Measurements from ENCODE around the gene CUL9. TPM values are rescaled to one million over a fixed set of nuclear protein-coding genes. Genes with fewer than 3 reads are reported as not detected.

The CUL9 gene
- total RNA-seq, 1 donor from 2014 or later, result 14.1 TPM

DNA sequence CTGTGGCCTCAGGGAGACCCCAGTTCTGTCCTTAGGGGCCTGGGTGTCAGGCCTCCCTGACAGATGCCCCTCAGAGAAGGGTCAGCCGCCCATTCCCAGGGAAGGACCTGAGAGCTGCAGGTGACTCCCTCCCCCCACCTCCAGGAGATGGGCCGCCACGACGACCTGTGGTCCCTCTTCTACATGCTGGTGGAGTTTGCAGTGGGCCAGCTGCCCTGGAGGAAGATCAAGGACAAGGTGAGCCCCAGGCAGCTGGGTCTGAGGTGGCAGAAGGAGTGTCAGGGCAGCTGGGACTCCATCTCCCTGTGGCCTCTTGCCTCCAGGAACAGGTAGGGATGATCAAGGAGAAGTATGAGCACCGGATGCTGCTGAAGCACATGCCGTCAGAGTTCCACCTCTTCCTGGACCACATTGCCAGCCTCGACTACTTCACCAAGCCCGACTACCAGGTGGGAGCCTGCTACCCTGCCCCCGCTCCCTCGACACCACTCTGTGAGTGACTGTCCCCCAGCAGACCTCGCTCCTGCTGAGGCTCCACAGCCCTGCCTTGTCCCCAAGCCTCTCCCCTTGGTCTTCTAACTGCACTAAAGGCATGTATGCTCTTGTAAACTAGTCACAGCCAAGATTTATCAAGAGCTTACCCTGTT is 73.5 kb downstream of the CUL9 start:
- Mint-ChIP-seq H3K27ac (no peak overlapping the region), H3K4me1 (peaks cover 20% of the 10 kb centered on the region), H3K4me3 (no peak overlapping the region), H3K27me3 (ENCODE audit: insufficient read depth, low read depth) (peaks cover 2% of the 10 kb centered on the region), H3K9me3 (no peaks in the 10 kb centered on the region), H3K36me3 (no peaks in the 10 kb centered on the region)
- no peak for DNase-seq (ENCODE audit: low spot score)
- peaks cover 3% of the 10 kb centered on the region for H3K4me1 ChIP-seq
- H3K27me3 ChIP-seq, result no peaks in the 10 kb centered on the region
- no peaks in the 10 kb centered on the region for H3K36me3 ChIP-seq
- no peak overlapping the region for H3K27ac ChIP-seq
- H3K4me2 ChIP-seq, result no peak overlapping the region
- no peak overlapping the region for H3K4me3 ChIP-seq
- no peaks in the 10 kb centered on the region for H3K79me2 ChIP-seq (ENCODE audit: low read depth)
- no peaks in the 10 kb centered on the region for H3K9me3 ChIP-seq (ENCODE audit: low read depth)
- TF ChIP-seq CTCF (IDR thresholded peaks at IDR 0.05), result no peak
- TF ChIP-seq EZH2 (IDR thresholded peaks at IDR 0.05), result no peak
- no peaks in the 10 kb centered on the region for H3F3A ChIP-seq (ENCODE audit: low read depth)
- H2AFZ ChIP-seq (replicated peaks), result no peak overlapping the region
- H3K9ac ChIP-seq, result no peak overlapping the region
- no peaks in the 10 kb centered on the region for H4K20me1 ChIP-seq (ENCODE audit: low read depth)

GRCh38 chr6:43256670-43257366 is 74.8 kb downstream of the CUL9 start:
- Histone ChIP-seq H3K4me3 (no peak overlapping the region), H3K27me3 (no peaks in the 10 kb centered on the region), H3K9ac (no peak overlapping the region), H3K9me3 (ENCODE audit: low read depth) (no peaks in the 10 kb centered on the region), H3K27ac (no peak overlapping the region), H3K79me2 (ENCODE audit: low read depth) (no peaks in the 10 kb centered on the region), H3K36me3 (no peaks in the 10 kb centered on the region), H2AFZ (replicated peaks) (no peak overlapping the region), H3K4me1 (no peaks in the 10 kb centered on the region), H4K20me1 (ENCODE audit: low read depth) (no peaks in the 10 kb centered on the region), H3K4me2 (no peak overlapping the region), H3F3A (ENCODE audit: low read depth) (no peaks in the 10 kb centered on the region)
- Mint-ChIP-seq H3K27ac (peak overlapping the region; percentile 85), H3K4me3 (no peak overlapping the region), H3K4me1 (peaks cover 7% of the 10 kb centered on the region), H3K27me3 (ENCODE audit: insufficient read depth, low read depth) (peaks cover 2% of the 10 kb centered on the region), H3K36me3 (no peaks in the 10 kb centered on the region), H3K9me3 (no peaks in the 10 kb centered on the region)
- no peak for DNase-seq (ENCODE audit: low spot score)
- TF ChIP-seq EZH2 (IDR thresholded peaks at IDR 0.05) (no peak), EZH2phosphoT487 (IDR thresholded peaks at IDR 0.05) (no peak), CTCF (IDR thresholded peaks at IDR 0.05) (no peak)

DNA sequence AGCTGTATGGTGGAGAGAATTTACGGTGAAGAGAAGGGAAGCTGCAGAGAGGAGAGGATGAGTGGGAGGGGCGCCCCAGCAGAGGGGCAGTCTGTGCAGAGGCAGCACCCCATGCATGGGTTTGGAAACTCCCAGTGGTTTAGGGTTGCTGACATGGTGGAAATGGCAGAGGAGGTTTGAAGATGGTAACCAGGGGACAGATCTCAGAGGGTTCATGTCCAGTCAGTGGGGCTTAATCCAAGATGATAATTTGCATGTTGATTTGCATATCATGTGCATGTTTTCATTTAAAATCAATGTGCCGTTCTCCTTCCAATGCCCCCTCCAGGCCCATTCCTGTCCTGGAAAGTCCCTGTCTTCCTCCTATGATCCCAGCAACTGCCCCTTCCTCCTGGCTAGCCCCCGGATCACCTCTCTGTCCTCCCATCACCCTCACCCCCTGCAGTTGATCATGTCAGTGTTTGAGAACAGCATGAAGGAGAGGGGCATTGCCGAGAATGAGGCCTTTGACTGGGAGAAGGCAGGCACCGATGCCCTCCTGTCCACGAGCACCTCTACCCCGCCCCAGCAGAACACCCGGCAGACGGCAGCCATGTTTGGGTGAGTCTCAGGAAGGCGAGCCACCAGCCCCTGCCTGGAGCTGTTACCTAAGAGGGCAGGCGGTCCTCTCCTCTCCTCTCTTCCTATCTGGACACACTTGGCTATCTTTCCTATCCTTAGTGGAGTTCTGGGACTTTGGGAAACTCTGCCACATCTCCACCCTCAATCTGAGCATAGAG is 75.6 kb downstream of the CUL9 start:
- Mint-ChIP-seq H3K4me3 (no peak overlapping the region), H3K27me3 (ENCODE audit: insufficient read depth, low read depth) (peaks cover 5% of the 10 kb centered on the region), H3K4me1 (peaks cover 4% of the 10 kb centered on the region), H3K36me3 (no peaks in the 10 kb centered on the region), H3K27ac (peak overlapping the region; percentile 85), H3K9me3 (no peaks in the 10 kb centered on the region)
- TF ChIP-seq CTCF (IDR thresholded peaks at IDR 0.05), result no peak
- TF ChIP-seq EZH2 (IDR thresholded peaks at IDR 0.05), result no peak
- TF ChIP-seq EZH2phosphoT487 (IDR thresholded peaks at IDR 0.05), result no peak
- Histone ChIP-seq H3K4me3 (no peak overlapping the region), H3K27ac (no peak overlapping the region), H3K4me1 (no peaks in the 10 kb centered on the region), H3K27me3 (no peaks in the 10 kb centered on the region), H3F3A (ENCODE audit: low read depth) (peaks cover 5% of the 10 kb centered on the region), H3K9ac (no peak overlapping the region), H3K36me3 (no peaks in the 10 kb centered on the region), H3K9me3 (ENCODE audit: low read depth) (no peaks in the 10 kb centered on the region), H2AFZ (replicated peaks) (no peak overlapping the region), H4K20me1 (ENCODE audit: low read depth) (no peaks in the 10 kb centered on the region), H3K79me2 (ENCODE audit: low read depth) (no peaks in the 10 kb centered on the region), H3K4me2 (no peak overlapping the region)
- DNase-seq (ENCODE audit: low spot score), result no peak

Measured in neural progenitor cell (in vitro differentiated cells).